Fibroblast of the aortic adventitia (primary cell): ENCODE results near the gene ERAS. TPM values are rescaled to one million over a fixed set of nuclear protein-coding genes. Genes with fewer than 3 reads are reported as not detected.

ENCODE experiments used
- DNase-seq: peaks from one replicate; pipeline ENCODE4 v3.0.0-alpha.2; 2010; ENCODE audit warnings: low read depth
- H3K4me3 ChIP-seq: 2 replicates; pipeline ENCODE4 v1.5.1; 2011; ENCODE audit warnings: low read depth, mild to moderate bottlenecking, control low read depth, low read length, moderate library complexity
- total RNA-seq: library from RNA; depleted of rRNA; stranded (reverse); fragments of >200 nt; gene quantifications from 2 replicates; pipeline ENCODE4 v1.2.3, GENCODE V29; 2012; ENCODE audit warnings: low replicate concordance
- TF ChIP-seq, protein P1 (sequence below): IDR thresholded peaks from 2 replicates; pipeline ENCODE4 v1.5.1; 2011; ENCODE audit warnings: mild to moderate bottlenecking, low read length, control low read depth, inconsistent platforms; ENCODE audit not compliant: insufficient read depth

The ERAS gene
- total RNA-seq, 1 donor = not detected

DNA sequence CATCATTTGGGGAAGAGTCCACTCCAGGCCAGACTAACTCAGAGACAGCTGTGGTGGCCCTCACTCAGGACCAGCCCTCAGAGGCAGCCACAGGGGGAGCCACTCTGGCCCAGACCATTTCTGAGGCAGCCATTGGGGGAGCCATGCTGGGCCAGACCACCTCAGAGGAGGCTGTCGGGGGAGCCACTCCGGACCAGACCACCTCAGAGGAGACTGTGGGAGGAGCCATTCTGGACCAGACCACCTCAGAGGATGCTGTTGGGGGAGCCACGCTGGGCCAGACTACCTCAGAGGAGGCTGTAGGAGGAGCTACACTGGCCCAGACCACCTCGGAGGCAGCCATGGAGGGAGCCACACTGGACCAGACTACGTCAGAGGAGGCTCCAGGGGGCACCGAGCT lies 3.3 kb upstream of the ERAS start:
- no peak for DNase-seq
- H3K4me3 ChIP-seq = no peak overlapping the region

DNA sequence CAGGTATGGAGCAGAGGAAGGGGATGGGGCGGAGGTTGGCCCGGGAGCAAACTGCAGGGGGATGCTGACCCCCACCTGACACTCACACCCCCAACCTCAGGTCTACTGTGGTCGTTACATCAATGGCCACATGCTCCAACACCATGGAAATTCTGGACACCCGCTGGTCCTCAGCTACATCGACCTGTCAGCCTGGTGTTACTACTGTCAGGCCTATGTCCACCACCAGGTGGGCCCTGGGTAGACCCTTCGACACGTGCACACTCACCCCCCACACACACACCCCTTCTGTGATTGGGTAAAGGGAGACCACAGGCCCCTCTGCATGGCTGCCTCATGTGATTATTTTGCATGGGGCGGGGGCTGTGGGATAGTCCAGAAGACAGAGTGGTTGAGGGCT lies 2.2 kb upstream of the ERAS start:
- DNase-seq = no peak
- H3K4me3 ChIP-seq = no peak overlapping the region

More for the DNA sequence above, 3.3 kb upstream of the ERAS start:
- TF ChIP-seq, protein P1, sequence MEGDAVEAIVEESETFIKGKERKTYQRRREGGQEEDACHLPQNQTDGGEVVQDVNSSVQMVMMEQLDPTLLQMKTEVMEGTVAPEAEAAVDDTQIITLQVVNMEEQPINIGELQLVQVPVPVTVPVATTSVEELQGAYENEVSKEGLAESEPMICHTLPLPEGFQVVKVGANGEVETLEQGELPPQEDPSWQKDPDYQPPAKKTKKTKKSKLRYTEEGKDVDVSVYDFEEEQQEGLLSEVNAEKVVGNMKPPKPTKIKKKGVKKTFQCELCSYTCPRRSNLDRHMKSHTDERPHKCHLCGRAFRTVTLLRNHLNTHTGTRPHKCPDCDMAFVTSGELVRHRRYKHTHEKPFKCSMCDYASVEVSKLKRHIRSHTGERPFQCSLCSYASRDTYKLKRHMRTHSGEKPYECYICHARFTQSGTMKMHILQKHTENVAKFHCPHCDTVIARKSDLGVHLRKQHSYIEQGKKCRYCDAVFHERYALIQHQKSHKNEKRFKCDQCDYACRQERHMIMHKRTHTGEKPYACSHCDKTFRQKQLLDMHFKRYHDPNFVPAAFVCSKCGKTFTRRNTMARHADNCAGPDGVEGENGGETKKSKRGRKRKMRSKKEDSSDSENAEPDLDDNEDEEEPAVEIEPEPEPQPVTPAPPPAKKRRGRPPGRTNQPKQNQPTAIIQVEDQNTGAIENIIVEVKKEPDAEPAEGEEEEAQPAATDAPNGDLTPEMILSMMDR = no peak

DNA sequence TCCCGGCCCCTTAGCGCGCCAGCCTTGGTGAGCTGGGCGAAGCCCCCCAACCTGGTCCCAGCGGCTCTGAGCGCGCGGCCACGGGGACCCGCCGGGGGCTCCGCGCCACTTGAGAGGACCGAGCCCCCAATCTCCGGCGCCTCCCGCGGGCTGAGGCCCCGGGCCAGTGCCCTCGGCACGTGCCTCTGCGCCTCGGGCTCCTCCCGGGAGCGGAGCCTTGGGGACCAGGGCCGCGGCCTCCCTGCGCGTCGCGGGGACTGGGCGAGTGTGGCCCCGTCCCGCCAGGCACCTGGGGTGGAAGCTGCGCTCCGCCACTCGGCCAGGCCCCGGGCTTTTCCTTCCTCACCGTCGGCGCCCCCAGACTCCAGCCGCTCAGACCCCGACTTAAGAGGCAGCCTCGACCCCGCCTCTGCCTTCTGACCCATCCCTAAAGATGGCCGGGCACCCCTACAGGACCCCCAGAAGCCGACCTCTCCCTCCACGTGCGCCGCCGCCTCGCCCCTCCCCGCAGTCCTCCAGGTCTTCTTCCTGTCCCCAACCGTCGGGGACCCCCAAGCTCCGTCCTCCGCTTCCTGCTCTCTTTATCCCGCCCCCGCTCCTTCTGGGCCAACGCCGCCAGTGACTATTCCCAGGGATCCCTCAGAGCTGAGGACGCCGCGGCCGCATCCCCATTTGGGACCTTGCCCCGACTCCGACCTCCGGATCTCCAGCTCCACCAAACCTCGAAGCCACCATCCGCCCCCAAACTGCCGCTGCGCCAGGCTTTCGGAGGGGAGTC lies 752 bp downstream of the ERAS start:
- TF ChIP-seq, protein P1 = no peak
- DNase-seq = no peak

More for the DNA sequence above, 2.2 kb upstream of the ERAS start:
- TF ChIP-seq, protein P1 = no peak

DNA sequence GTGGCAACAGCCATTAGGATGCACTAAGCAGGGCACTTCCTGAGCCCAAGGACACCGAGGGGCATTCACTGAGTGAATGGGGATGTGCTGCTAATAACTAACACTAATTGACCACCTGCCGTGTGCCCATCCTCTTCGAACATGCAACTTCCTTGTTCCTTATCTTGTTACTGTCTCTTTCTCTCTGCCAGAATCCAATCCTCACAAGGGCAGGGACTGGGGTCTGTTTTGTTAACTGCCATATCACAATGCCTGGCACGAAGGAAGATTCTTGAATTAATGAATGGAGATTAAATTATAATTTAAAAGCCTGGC lies 1.3 kb downstream of the ERAS start:
- TF ChIP-seq, protein P1 = no peak
- no peak for DNase-seq
- H3K4me3 ChIP-seq = no peak overlapping the region

More for the DNA sequence above, 752 bp downstream of the ERAS start:
- H3K4me3 ChIP-seq = no peak overlapping the region

DNA sequence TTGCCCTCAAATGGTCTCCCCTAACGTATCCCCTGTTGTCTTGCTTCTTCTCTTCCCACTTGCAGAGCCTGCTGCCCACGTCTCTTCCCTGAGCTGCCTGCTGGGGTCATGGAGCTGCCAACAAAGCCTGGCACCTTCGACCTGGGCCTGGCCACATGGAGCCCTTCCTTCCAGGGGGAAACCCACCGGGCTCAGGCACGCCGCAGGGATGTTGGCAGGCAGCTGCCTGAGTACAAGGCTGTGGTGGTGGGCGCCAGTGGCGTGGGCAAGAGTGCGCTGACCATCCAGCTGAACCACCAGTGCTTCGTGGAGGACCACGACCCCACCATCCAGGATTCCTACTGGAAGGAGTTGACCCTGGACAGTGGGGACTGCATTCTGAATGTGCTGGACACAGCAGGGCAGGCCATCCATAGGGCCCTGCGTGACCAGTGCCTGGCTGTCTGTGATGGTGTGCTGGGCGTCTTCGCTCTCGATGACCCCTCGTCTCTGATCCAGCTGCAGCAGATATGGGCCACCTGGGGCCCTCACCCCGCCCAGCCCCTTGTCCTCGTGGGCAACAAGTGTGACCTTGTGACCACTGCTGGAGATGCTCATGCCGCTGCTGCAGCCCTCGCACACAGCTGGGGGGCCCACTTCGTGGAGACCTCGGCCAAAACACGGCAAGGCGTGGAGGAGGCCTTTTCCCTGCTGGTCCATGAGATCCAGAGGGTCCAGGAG lies 2.9 kb downstream of the ERAS start:
- TF ChIP-seq, protein P1 = no peak
- no peak overlapping the region for H3K4me3 ChIP-seq
- no peak for DNase-seq

DNA sequence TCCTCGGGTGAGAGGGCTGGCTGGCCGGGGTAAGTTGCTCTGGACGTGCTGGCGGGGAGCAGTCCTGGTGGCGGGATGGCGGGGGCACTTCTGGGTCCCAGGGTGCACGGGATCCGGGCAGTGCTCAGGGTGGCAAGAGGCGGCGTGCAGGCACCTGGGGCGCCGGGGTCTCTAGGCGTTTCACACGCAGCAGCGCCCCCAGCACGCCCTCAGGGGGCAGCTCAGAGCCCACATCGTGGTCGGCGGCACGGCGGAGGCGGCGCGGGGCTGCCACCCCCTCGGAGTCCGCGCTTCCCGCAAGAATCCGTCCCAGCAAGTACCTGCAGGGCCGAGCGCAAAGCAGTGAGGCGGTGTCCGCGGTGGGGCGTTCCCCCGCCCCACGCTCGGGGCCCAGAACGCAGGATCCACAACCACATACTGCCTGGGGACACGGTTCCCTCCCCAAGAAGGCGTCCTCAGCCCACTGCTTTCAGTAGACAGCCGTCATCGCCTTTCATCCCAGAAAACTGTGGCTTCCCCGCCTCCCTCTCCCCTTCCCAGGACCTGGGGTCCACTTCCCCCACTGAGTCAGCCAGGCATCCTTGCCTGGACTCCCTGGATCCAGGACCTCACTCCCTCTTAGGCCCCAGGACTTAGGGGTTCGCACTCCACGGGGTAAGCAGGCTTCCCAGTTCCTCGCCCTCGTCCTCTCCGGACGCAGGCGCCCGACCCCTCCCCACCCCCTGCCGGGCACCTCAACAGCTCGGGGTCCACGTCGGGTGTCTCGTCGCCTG lies 5.0 kb downstream of the ERAS start:
- H3K4me3 ChIP-seq = no peak overlapping the region
- TF ChIP-seq, protein P1 = no peak
- no peak for DNase-seq
